Measurements from ENCODE around the gene PODNL1. TPM values are rescaled to one million over a fixed set of nuclear protein-coding genes. Genes with fewer than 3 reads are reported as not detected.
A peak's percentile ranks its signal among the peaks of the same experiment; 100 is the strongest.

The PODNL1 gene
- total and polyA plus RNA-seq, 10 of the 15 experiments (the other 5 are each of a cell fraction or from before 2014, with no cell fraction given), result 0.04 to 0.44 TPM; not detected in 8

DNA sequence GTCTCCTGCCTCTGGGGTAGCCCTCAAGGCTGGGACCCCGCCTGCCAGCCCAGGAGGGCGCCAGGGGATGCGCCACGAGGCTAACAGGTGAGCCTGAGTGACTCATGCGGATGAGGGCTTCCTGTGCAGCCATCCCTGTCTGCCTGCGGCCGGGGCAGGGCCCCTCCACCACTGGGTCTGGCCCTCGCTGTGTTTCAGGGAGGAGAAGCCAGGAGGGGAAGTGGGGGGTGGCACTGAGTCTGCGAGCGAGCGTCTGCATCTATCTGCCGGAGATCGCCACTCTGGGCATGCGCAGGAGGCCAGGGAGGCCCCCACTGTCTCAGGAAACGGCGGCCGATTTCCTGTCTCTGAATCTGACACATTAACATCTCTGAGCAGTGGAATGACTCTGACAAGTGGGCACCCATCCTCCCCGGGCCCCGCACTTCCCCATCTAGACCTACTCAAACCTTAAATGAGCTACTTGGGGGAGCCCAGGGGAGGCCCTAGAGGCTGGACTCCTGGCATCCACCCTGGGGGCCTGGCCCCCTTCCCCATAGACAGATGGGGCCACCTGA is 48.2 kb upstream of the PODNL1 start (continued):
- TF ChIP-seq, protein P1, sequence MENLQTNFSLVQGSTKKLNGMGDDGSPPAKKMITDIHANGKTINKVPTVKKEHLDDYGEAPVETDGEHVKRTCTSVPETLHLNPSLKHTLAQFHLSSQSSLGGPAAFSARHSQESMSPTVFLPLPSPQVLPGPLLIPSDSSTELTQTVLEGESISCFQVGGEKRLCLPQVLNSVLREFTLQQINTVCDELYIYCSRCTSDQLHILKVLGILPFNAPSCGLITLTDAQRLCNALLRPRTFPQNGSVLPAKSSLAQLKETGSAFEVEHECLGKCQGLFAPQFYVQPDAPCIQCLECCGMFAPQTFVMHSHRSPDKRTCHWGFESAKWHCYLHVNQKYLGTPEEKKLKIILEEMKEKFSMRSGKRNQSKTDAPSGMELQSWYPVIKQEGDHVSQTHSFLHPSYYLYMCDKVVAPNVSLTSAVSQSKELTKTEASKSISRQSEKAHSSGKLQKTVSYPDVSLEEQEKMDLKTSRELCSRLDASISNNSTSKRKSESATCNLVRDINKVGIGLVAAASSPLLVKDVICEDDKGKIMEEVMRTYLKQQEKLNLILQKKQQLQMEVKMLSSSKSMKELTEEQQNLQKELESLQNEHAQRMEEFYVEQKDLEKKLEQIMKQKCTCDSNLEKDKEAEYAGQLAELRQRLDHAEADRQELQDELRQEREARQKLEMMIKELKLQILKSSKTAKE (IDR thresholded peaks at IDR 0.05; ENCODE audit: low read depth, poor library complexity, severe bottlenecking), result peak; percentile 63
- TF ChIP-seq FOXM1 (IDR thresholded peaks at IDR 0.05; ENCODE audit: low read depth, low read length), result 0 out of 2 replicates have a peak, but pooled peaks have one; percentile 19
- TF ChIP-seq ZZZ3 (IDR thresholded peaks at IDR 0.05; ENCODE audit: control insufficient read depth, insufficient read length, low read depth), result no peak
- TF ChIP-seq SUZ12 (IDR thresholded peaks at IDR 0.05; ENCODE audit: unreplicated experiment), result no peak
- peak; percentile 94 for TF ChIP-seq PAX5 (IDR thresholded peaks at IDR 0.05; ENCODE audit: borderline replicate concordance, low read depth, low read length)
- peak; percentile 86 for TF ChIP-seq TBL1XR1 (IDR thresholded peaks at IDR 0.05; ENCODE audit: low read depth, low read length)
- peak; percentile 51; the same call in 1 of the 2 replicates for TF ChIP-seq ASH2L (IDR thresholded peaks at IDR 0.05; ENCODE audit: borderline replicate concordance, low read depth)
- peak; percentile 85; the same call in 2 of the 3 replicates for TF ChIP-seq POU2F2 (IDR thresholded peaks at IDR 0.05; ENCODE audit: borderline replicate concordance, low read depth, low read length)
- TF ChIP-seq JUNB (IDR thresholded peaks at IDR 0.05), result peak; percentile 15; the same call in 1 of the 2 replicates
- TF ChIP-seq ZBED1 (IDR thresholded peaks at IDR 0.05; ENCODE audit: borderline replicate concordance), result 0 out of 2 replicates have a peak, but pooled peaks have one; percentile 8
- TF ChIP-seq NR2F1 (conservative IDR thresholded peaks at IDR 0.05), result peak; percentile 20; the same call in 1 of the 2 replicates
- no peak for TF ChIP-seq BCL11A (IDR thresholded peaks at IDR 0.05; ENCODE audit: low read depth, low read length)
- 0 out of 2 replicates have a peak, but pooled peaks have one; percentile 40 for TF ChIP-seq MEF2A (IDR thresholded peaks at IDR 0.05; ENCODE audit: insufficient read depth, low read depth, low read length)
- peak; percentile 35; the same call in 1 of the 2 replicates for TF ChIP-seq CREM (IDR thresholded peaks at IDR 0.05; ENCODE audit: low read depth)
- no peak for TF ChIP-seq SIN3A (IDR thresholded peaks at IDR 0.05; ENCODE audit: low read depth, low read length)
- peak; percentile 49 to 58; a peak in 3 of 4 replicates for TF ChIP-seq BHLHE40 (IDR thresholded peaks at IDR 0.05; ENCODE audit: borderline replicate concordance in 1 of 2, low read depth in 2 of 2, low read length in 1 of 2)
- peak; percentile 55; the same call in 1 of the 2 replicates for TF ChIP-seq MXI1 (IDR thresholded peaks at IDR 0.05; ENCODE audit: low read depth, low read length)
- peak; percentile 95 for TF ChIP-seq EED (IDR thresholded peaks at IDR 0.05; ENCODE audit: low read depth)
- TF ChIP-seq HDGF (IDR thresholded peaks at IDR 0.05), result peak; percentile 96
- TF ChIP-seq, protein P2, sequence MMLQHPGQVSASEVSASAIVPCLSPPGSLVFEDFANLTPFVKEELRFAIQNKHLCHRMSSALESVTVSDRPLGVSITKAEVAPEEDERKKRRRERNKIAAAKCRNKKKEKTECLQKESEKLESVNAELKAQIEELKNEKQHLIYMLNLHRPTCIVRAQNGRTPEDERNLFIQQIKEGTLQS (IDR thresholded peaks at IDR 0.05; ENCODE audit: borderline replicate concordance, extremely low read depth, low read depth, low read length), result 0 out of 2 replicates have a peak, but pooled peaks have one; percentile 20
- peak; percentile 14; the same call in 1 of the 2 replicates for TF ChIP-seq RAD21 (IDR thresholded peaks at IDR 0.05; ENCODE audit: insufficient read depth, low read depth, low read length)
- peak; percentile 90 for TF ChIP-seq SPI1 (IDR thresholded peaks at IDR 0.05; ENCODE audit: borderline replicate concordance, insufficient read depth, low read depth, low read length)
- 0 out of 2 replicates have a peak, but pooled peaks have one; percentile 9 for TF ChIP-seq NFYB (IDR thresholded peaks at IDR 0.05; ENCODE audit: insufficient read depth, low read depth, low read length)
- no peak for TF ChIP-seq NR2C2 (IDR thresholded peaks at IDR 0.05; ENCODE audit: borderline replicate concordance, control insufficient read depth, insufficient read length, low read depth)
- peak; percentile 53 for TF ChIP-seq MYC (IDR thresholded peaks at IDR 0.05; ENCODE audit: insufficient read depth, insufficient read length, insufficient replicate concordance, low read length, severe bottlenecking)
- no peak; the same call in 1 of the 2 replicates for TF ChIP-seq CREB1 (IDR thresholded peaks at IDR 0.05; ENCODE audit: low read depth)
- TF ChIP-seq SMAD5 (IDR thresholded peaks at IDR 0.05; ENCODE audit: low read depth), result peak; percentile 73; the same call in 1 of the 2 replicates
- no peak for TF ChIP-seq EZH2 (IDR thresholded peaks at IDR 0.05; ENCODE audit: borderline replicate concordance, control insufficient read depth, low read depth, low read length)
